ENCODE results near the gene RDM1. TPM values are rescaled to one million over a fixed set of nuclear protein-coding genes. Genes with fewer than 3 reads are reported as not detected.

The RDM1 gene
- total and polyA plus RNA-seq, 4 donors = 0.10 to 0.26 TPM; not detected in 2

DNA sequence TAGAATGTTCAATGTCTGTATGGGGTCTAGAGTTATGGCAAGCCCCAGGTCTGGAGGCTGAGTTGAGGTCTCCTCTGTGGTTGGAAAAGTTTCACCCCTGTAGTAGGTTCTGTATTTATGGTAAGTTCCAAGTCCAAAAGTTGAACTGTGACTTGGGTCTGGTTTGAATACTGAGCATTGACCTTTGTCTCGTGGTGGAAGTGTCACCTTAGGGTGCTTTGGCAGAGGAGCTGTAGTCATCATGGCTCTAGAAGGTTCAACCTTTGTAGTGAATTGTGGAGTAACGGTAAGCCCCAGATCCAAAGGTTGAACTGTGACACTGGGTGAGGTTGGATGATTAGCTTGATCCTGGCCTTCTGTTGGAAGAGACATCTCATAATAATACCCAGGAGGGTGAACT lies 17.6 kb downstream of the RDM1 start:
- Histone ChIP-seq H3K4me1 (ENCODE audit: control insufficient read depth in 5 of 5, insufficient read depth in 5 of 5, low read length in 5 of 5) (no peaks in the 10 kb centered on the region), H3K9ac (ENCODE audit: insufficient read depth in 1 of 2, low read length in 2 of 2) (no peak overlapping the region), H3K9me3 (ENCODE audit: control insufficient read depth in 4 of 4, insufficient read depth in 3 of 4, low read length in 3 of 4) (peaks cover 0 to 2% (median 0%) of the 10 kb centered on the region in 4 donors), H3K27me3 (ENCODE audit: control insufficient read depth in 3 of 3, insufficient read depth in 3 of 3, low read length in 2 of 3) (no peaks in the 10 kb centered on the region), H3K36me3 (ENCODE audit: control insufficient read depth in 4 of 4, insufficient read depth in 4 of 4, low read length in 4 of 4) (no peaks in the 10 kb centered on the region), H3K27ac (ENCODE audit: low read depth in 1 of 2, low read length in 1 of 2) (no peak overlapping the region), H3K4me3 (no peak overlapping the region)
- ATAC-seq (ENCODE audit: insufficient read depth, low FRiP score) = no peak
- no peak for DNase-seq
- WGBS, 2 donors = 86 to 88% methylated on average over 2 of the region's 2 CpGs
- TF ChIP-seq, protein P1, sequence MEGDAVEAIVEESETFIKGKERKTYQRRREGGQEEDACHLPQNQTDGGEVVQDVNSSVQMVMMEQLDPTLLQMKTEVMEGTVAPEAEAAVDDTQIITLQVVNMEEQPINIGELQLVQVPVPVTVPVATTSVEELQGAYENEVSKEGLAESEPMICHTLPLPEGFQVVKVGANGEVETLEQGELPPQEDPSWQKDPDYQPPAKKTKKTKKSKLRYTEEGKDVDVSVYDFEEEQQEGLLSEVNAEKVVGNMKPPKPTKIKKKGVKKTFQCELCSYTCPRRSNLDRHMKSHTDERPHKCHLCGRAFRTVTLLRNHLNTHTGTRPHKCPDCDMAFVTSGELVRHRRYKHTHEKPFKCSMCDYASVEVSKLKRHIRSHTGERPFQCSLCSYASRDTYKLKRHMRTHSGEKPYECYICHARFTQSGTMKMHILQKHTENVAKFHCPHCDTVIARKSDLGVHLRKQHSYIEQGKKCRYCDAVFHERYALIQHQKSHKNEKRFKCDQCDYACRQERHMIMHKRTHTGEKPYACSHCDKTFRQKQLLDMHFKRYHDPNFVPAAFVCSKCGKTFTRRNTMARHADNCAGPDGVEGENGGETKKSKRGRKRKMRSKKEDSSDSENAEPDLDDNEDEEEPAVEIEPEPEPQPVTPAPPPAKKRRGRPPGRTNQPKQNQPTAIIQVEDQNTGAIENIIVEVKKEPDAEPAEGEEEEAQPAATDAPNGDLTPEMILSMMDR (IDR thresholded peaks at IDR 0.05; ENCODE audit: control extremely low read depth, extremely low read depth) = no peak

DNA sequence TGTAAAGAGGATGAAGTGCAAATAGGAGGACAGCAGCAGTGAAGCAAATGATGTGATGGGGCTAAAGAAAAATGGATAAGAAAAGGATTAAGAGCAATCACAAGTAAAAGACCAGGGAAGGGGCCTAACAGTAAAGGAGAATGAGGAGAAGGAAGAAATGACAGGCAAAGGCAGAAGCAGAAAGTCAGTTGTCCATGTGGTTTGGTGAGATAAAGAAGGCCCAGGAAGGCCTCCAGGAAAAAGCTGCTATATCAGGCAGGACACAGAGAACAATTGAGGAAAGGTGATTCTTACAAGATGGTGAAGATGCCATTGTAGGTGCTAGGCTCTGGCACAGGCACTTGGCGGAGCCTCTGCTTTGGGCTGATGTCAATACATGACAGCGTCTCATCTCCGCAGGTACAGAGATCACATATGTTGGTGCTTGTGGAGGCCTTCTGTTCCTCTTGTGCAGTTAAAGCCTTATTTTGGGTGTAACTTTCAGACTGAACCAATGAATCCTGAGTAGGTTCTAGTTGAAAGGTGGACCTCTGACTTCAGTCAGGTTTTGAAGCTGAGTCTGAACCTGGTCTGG lies 18.1 kb downstream of the RDM1 start:
- ATAC-seq (ENCODE audit: insufficient read depth, low FRiP score) = no peak
- H3K27me3 ChIP-seq (ENCODE audit: control insufficient read depth in 3 of 3, insufficient read depth in 3 of 3, low read length in 2 of 3) = no peaks in the 10 kb centered on the region
- WGBS, 2 donors = 90 to 99% methylated on average over 3 of the region's 3 CpGs
- no peak overlapping the region for H3K27ac ChIP-seq (ENCODE audit: low read depth in 1 of 2, low read length in 1 of 2)
- H3K4me3 ChIP-seq = no peak overlapping the region
- no peaks in the 10 kb centered on the region for H3K4me1 ChIP-seq (ENCODE audit: control insufficient read depth in 5 of 5, insufficient read depth in 5 of 5, low read length in 5 of 5)
- peaks cover 0 to 2% (median 0%) of the 10 kb centered on the region in 4 donors for H3K9me3 ChIP-seq (ENCODE audit: control insufficient read depth in 4 of 4, insufficient read depth in 3 of 4, low read length in 3 of 4)
- no peaks in the 10 kb centered on the region for H3K36me3 ChIP-seq (ENCODE audit: control insufficient read depth in 4 of 4, insufficient read depth in 4 of 4, low read length in 4 of 4)
- no peak overlapping the region for H3K9ac ChIP-seq (ENCODE audit: insufficient read depth in 1 of 2, low read length in 2 of 2)
- TF ChIP-seq, protein P1 (IDR thresholded peaks at IDR 0.05; ENCODE audit: control extremely low read depth, extremely low read depth) = no peak
- no peak for DNase-seq

DNA sequence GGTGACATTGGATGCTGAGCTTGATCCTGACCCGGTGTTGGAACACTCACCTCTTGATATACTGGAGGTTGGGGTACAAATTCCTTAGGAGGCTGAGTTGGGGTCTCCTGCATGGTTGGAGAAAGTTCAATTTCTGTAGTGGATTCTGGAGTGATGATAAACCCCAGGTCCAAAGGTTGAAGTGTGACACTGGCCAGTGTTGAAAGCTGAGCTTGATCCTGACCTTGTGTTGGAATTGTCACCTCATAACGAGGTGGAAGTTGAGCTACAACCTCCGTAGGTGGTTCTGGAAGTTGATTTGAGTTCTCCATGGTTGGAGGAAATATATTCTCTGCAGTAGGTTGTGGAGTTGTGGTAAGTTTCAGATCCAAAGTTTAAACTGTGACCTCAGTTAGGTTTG lies 21.2 kb downstream of the RDM1 start:
- Histone ChIP-seq H3K9me3 (ENCODE audit: control insufficient read depth in 4 of 4, insufficient read depth in 3 of 4, low read length in 3 of 4) (peaks cover 0 to 2% (median 0%) of the 10 kb centered on the region in 4 donors), H3K36me3 (ENCODE audit: control insufficient read depth in 4 of 4, insufficient read depth in 4 of 4, low read length in 4 of 4) (no peaks in the 10 kb centered on the region), H3K4me3 (no peak overlapping the region), H3K27ac (ENCODE audit: low read depth in 1 of 2, low read length in 1 of 2) (no peak overlapping the region), H3K9ac (ENCODE audit: insufficient read depth in 1 of 2, low read length in 2 of 2) (no peak overlapping the region), H3K4me1 (ENCODE audit: control insufficient read depth in 5 of 5, insufficient read depth in 5 of 5, low read length in 5 of 5) (no peaks in the 10 kb centered on the region), H3K27me3 (ENCODE audit: control insufficient read depth in 3 of 3, insufficient read depth in 3 of 3, low read length in 2 of 3) (no peaks in the 10 kb centered on the region)
- no peak for DNase-seq
- ATAC-seq (ENCODE audit: insufficient read depth, low FRiP score) = no peak
- TF ChIP-seq, protein P1 (IDR thresholded peaks at IDR 0.05; ENCODE audit: control extremely low read depth, extremely low read depth) = no peak
- 85 to 93% methylated on average over 3 of the region's 3 CpGs for WGBS, 2 donors

DNA sequence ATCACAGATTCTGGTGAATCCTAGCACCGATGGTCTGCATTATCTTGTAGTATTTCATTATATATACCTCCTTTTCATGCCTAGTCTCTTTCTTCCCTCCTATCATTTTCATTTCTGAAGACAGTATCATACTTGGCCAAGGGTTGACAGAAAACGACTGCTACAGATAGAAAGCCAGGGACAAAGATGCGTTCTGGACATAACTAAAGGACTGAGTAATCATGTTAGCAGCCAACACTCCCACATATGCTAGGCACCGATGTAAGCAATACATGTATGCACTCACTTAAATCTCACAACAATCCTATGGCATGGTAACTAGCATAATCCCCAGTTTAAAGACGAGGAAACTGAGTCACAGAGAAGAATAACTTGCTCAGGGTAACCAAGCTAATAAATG lies 22.9 kb downstream of the RDM1 start:
- no peaks in the 10 kb centered on the region for H3K36me3 ChIP-seq (ENCODE audit: control insufficient read depth in 4 of 4, insufficient read depth in 4 of 4, low read length in 4 of 4)
- H3K9ac ChIP-seq (ENCODE audit: insufficient read depth in 1 of 2, low read length in 2 of 2) = no peak overlapping the region
- H3K4me3 ChIP-seq = no peak overlapping the region
- TF ChIP-seq, protein P1 (IDR thresholded peaks at IDR 0.05; ENCODE audit: control extremely low read depth, extremely low read depth) = no peak
- ATAC-seq (ENCODE audit: insufficient read depth, low FRiP score) = no peak
- no peaks in the 10 kb centered on the region for H3K27me3 ChIP-seq (ENCODE audit: control insufficient read depth in 3 of 3, insufficient read depth in 3 of 3, low read length in 2 of 3)
- H3K9me3 ChIP-seq (ENCODE audit: control insufficient read depth in 4 of 4, insufficient read depth in 3 of 4, low read length in 3 of 4) = peaks cover 0 to 2% (median 0%) of the 10 kb centered on the region in 4 donors
- no peak for DNase-seq
- 84 to 90% methylated on average over 5 of the region's 5 CpGs for WGBS, 2 donors
- no peak overlapping the region for H3K27ac ChIP-seq (ENCODE audit: low read depth in 1 of 2, low read length in 1 of 2)
- H3K4me1 ChIP-seq (ENCODE audit: control insufficient read depth in 5 of 5, insufficient read depth in 5 of 5, low read length in 5 of 5) = no peaks in the 10 kb centered on the region

Measured in lung (tissue), 12 donors.